Lower leg skin (tissue), 3 donors: ENCODE measurements around the gene RXRA.

Experiments
- POLR2A ChIP-seq, 2 donors: fragments of 450-650 bp; IDR thresholded peaks; one replicate each; pipeline ENCODE4 v1.6.1; 2016 to 2017; ENCODE audit warnings: antibody characterized with exemption in 2 of 2, mild to moderate bottlenecking in 1 of 2, moderate library complexity in 1 of 2
- TF ChIP-seq, protein P1 (sequence below), 3 donors: fragments of 450-650 bp; IDR thresholded peaks; one replicate each; pipeline ENCODE4 v1.5.1; 2016; ENCODE audit warnings: antibody characterized with exemption in 3 of 3, mild to moderate bottlenecking in 3 of 3, moderate library complexity in 2 of 3

DNA sequence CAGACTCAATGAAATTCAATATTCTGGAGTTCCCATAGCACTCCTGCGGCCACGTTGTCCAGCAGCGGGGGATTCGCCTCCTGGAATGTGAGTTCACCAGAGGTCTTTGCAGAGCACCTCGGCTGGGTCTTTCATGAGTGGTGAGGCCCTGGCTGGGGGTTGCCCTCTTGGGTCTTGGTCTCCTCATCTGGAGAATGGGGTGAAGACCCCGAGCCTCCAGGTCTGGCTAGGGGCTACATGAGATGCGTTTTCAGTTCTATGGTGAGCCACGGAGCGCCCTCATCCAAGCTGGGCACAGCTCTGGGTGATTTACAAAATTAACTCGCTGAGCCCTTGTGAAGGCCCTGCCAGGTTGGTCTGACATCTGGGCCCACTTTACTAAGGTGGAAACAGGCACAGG, 37.5 kb upstream of the RXRA start:
- TF ChIP-seq, protein P1, sequence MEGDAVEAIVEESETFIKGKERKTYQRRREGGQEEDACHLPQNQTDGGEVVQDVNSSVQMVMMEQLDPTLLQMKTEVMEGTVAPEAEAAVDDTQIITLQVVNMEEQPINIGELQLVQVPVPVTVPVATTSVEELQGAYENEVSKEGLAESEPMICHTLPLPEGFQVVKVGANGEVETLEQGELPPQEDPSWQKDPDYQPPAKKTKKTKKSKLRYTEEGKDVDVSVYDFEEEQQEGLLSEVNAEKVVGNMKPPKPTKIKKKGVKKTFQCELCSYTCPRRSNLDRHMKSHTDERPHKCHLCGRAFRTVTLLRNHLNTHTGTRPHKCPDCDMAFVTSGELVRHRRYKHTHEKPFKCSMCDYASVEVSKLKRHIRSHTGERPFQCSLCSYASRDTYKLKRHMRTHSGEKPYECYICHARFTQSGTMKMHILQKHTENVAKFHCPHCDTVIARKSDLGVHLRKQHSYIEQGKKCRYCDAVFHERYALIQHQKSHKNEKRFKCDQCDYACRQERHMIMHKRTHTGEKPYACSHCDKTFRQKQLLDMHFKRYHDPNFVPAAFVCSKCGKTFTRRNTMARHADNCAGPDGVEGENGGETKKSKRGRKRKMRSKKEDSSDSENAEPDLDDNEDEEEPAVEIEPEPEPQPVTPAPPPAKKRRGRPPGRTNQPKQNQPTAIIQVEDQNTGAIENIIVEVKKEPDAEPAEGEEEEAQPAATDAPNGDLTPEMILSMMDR (IDR thresholded peaks at IDR 0.05), result no peak
- no peak for TF ChIP-seq POLR2A (IDR thresholded peaks at IDR 0.05)
